GM21360 (cell line): ENCODE results near the gene DNAH5.
"Not testable (repeated sequence)": the region's sequence is repeated elsewhere in the genome, so short reads cannot be mapped to it uniquely, and the experiment has no call there.

Experiments used
- ATAC-seq: cut with Tn5 transposase; IDR thresholded peaks from one replicate; pipeline ENCODE4 v1.9.1; 2021; ENCODE audit warnings: mild to moderate bottlenecking, moderate library complexity; ENCODE audit not compliant: unreplicated experiment

DNAH5 gene

DNA sequence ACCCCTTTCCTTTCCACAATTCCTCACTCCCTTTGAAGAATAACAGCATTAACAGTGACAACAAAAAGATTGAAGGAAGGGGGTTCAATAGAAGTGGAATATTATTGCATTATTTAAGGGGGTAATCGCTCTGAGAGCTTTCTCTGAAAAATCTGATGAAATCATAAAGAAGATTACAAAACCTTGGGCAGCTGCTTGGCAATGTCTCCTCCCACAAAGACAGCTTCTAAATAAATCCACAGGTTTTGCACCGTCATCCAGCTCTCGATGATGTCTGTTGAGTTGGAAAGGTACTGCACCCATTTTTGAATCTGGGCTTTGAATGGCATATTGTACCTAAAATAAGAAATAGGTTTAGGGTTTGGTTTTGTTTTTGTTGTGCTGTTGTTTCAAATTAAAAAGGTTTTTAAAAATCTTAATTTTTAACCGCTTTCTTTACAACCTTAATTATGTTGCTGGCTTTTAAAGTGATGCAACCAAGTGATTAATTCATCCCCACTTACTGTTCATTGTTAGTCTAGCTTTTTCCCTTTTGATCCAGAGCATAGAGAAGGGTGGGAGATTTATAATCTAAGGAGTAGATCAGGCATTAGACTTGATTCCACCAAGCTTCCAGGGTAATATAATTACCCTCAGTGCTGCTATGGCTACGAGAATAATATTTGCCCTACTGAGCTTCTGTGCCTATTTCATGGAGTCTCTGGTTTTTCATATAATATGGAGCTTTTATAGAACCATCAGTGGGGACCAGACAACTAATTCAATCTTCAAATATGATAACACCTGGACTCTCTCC is 85.0 kb downstream of the DNAH5 start:
- no peak for ATAC-seq

DNA sequence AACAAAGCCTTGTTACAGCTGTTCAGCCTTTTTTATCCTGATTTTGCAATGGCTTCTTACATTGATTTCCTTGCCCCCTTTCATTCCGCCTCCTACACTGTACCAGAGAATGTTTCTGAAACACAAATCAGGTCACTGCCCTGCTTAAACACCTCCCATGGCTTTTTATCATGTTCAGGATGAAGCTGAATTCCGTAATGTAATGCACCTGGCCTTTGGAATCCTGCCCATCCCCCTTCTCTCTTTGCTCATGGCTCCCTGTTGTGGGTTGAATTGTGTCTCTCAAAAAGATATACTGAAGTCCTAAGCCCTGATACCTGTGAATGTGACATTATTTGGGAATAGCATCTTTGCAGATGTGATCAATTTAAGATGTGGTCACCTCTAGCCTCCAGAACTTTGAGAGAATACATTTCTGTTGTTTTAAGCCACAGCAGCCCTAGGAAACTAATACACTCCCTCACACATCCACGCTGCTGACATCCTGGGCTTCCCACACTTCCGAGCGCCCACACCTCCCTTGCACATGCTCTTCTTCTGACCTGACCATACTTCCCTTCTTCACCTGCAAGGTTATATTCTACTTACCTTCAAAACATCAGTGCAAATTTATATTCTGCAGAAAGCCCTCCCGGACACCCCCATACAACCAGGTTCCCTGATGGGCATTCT is 101.2 kb downstream of the DNAH5 start:
- no peak for ATAC-seq

DNA sequence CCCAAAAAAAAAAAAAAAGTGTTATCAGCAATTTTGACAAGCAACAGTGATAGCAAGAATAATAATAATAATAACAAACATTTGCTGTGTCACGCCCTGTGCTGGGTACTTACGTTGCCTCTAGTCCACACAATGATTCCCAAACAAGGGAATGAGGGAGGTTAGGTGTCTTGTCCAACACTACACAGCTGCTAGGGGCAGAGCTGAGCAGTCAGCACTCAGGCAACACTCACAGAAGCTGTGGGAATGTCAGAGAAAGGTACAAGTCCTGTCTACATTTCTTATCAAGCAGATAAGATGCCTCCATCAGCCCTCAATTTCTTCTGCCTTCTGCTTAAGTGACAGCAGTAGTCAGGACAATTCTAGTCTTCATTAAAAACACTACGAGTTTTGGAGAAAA is 111.0 kb downstream of the DNAH5 start:
- ATAC-seq: no peak

DNA sequence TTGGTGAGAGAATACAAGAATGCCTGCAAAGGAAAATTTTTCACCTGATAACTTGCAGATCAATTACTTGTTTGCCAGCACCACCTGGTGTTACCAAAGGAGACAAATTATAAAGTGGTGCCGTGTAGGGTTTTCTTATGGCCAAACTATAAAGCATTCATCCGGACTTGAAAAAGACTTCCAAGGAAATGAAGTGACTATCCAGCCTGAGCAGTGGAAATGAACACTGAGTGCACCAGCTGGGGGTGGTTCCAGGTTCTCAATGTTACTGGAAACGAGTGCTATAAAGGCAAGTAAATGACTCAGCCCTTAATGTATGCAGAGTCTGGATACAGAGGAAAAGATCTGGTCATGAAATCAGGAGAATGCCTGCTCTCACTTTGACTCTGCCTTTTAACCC is 113.1 kb downstream of the DNAH5 start:
- no peak for ATAC-seq

DNA sequence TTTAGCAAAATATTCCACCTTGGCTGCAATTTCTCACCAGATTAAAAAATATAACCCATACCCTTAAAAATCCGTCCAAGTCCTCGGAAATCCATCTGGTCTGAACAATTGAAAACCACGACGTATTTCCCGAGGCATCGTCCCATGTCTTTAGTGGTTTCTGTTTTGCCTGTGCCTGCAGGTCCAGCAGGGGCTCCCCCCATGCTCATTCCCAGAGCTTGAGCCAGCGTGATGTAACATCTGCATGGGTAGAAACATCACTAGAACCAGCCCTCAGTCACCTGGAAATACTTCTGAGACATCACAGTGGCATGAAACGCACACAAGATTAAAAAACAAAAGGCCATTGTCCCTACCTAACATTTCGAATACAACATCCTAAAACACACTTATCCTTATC is 114.0 kb downstream of the DNAH5 start:
- no peak for ATAC-seq

DNA sequence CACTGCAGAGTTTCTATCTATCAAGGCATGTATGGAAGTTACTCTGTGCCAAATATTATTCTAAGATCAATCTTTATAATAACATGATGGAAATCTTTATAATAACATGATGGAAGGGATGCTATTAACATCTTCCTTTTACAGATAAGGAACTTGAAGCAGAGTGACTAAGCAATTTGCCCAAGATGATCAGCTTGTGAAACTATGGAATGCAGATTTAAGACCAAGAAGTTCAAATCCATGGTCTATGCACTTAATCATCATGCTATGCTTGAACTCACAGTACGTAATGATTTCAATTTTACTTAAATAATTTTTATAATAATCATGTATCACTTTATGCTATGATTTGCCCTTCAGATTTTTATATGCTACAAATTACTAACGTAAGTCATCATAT is 123.1 kb downstream of the DNAH5 start:
- no peak for ATAC-seq

DNA sequence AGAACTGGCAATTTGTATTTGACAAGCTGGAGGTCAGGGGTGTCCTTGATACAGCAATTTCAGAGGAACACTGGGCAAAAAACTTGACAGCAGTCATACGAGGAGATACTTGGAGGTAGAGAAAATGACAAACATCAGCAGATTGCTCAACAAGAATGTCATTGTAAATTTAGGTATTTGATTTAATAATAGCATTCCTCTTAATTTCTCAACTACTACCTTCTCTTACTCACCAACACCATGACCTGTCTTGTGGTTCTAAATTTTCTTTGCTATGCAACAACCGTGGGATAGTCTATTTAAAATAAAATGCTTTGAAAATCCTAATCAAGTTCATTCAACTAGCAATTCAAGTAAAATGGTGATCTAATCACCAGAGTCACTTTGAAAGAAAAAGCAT is 128.4 kb downstream of the DNAH5 start:
- no peak for ATAC-seq

DNA sequence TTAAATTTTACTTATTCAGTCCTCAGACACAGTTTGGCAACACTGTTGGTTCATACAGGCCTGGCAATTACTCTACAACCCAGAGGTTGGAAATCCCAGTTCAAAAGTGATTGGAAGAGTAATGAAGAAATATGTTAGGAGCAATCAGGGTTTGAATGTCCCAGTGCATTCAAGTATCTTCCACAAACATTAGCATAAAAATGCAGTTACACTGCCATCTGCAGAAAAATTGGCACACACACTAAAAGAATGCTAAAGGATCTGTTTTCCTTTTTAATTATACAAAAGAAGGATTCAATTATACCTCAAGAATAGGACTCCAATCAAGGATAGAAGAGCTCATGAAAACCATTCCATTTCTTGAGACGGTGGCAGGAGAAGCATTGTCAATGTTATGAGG is 130.2 kb downstream of the DNAH5 start:
- no peak for ATAC-seq

DNA sequence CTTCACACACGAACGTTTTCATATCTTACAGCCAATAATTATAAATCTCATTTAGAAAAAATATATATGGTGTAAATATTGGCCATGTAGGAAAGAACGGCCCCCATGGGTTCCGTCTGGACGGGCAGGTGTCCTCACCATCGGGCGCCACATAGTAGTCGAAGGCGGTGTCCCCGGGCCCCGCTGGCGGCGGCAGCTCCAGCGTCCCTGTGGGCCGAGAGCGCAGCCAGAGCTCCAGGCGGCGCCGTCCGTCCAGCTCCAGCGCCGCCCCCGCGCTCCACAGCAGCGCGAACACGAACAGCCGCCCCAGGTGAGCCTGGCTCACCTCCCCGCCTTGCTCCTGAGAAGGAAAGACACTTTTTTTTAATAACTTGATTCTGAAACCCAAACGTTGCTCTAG is 134.6 kb downstream of the DNAH5 start:
- ATAC-seq: no peak

DNA sequence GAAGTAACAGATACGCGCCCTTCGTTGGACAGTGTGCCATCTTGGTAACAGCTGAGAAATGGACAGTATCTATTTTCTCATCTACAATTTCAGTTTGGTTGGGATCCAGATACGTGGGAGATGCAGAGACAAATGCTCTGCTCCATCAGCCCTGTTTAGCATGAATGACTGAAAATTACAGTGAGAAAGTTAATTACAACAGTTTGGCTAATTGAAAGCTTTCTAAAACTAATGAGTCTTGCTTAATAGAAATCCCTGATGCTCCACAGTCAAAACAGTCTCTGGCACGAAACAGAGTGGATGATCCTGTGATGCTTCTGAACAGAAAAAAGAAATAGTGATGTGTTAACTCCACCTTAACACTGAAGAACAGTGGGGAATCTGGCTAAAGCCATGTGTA is 140.2 kb downstream of the DNAH5 start:
- no peak for ATAC-seq

DNA sequence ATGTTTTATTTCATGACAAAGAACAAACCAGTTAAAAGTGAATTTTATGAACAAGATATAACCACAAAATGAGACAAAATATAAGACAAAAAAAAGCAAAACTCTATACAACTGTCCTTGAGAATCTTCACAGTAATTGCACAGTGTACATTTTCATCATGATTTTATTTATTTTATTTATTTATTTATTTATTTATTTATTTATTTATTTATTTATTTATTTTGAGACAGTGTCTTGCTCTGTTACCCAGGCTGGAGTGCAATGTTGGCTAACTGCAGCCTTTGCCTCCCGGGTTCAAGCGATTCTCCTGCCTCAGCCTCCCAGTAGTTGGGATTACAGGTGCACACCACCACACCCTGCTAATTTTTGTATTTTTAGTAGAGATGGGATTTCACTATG is 145.9 kb downstream of the DNAH5 start:
- ATAC-seq: not testable (repeated sequence)

DNA sequence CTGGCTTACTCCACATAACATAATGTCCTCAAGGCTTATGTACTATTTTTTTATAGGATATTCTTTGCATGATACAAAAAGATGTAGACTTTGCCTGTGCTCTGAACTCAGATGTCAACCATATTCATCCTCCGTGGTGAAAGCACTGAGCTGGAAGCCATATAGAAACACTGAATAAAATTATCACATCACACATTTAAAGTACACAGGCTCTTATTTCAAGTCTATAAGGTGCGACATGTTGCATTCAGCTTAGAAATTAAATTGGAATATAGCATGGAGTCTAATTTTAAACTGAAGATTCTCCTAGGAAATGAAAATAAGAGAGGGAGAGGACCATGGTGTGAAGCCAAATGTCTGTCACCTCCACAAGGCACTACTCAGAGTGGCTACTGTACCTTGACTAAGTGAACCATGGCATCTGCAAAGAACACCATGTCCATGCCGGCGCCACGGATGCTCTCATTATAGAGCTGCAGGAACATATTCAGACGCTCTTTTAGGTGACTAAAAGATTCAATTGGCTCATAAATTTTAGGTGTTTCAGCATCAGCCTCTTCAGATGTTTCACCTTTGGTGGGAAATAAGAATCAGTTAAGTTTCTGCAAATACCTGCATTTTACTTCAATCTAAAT is 158.6 kb downstream of the DNAH5 start:
- no peak for ATAC-seq

DNA sequence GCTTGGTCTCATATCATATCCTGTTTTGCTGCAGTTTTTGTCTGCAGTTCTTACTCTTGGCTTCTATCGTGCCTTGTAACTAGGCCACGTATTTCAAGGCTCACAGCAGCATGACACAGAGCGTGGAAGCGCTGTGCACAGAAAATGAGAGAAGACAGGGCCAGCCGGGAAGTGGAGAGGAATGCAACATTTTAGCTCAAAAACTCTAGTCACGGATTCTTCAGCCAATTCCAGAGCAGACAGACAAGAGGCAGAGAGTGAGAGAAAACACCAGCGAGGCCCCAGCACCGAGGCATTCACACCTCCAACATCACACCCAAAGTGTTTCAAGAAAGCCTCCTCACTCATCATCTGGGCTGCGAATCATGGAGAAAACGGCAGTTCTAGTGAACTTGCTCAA is 160.8 kb downstream of the DNAH5 start:
- no peak for ATAC-seq

DNA sequence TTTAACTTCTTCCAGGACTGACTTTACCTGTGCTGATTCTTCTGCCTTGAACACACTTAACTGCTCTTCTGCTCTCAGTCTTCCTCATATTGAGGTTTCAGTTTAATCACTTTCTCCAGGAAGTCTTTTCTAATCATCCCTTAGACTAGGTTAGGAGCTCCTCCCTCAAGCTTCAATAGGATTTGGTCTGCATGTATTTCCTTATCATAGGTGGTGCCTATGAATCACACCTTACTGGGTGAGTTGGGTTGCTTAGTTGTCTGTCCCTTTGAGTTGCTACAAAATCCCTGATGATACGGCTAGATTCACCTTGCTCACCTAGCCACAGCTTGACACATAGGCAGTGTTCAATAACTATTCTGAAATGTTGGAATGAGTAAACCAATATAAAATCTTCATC is 164.4 kb downstream of the DNAH5 start:
- ATAC-seq: no peak

DNA sequence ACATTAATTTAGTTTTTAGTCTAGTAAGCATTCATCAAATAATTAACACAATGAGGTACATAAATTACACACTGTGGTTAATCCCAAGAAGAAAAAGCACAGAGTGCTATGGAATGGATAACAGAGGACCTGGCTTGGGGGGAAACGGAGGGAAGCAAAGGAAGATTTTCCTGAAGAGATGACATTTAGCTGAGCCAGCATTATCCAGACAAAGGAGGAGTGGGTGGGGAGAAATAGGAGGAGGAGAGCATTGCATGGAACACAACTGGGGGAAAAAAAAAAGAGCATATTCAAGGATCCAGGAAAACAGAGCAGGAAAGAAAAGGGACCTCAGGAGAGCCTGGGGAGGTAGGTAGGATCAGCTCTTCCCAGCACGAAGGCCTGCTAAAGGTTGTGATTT is 170.8 kb downstream of the DNAH5 start:
- no peak for ATAC-seq

DNA sequence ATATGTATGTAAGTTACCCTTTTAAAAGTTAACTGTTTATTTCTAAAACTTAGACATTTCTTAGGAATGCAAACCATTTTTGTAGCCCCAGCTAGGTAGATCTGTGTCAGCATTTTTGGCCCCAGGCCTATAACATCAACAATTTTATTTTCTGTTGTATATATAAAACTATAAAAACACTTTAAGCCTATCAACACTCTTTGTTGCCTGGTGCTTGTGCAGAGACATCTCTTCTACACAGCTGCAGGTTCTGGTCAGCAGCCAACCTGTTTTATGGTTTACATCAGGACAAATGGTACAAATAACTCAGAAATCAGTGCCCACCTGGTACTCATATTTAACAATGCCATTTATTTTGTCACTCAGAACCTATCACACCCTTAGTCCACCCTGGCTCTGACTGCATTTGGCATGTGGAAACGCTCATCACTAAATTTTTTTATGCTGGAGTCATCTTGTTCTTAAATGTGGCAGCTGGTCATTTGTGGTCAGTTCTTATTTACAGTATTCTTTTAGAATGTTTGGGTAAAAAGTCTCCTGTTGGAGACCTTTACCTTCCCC is 173.4 kb downstream of the DNAH5 start:
- no peak for ATAC-seq

DNA sequence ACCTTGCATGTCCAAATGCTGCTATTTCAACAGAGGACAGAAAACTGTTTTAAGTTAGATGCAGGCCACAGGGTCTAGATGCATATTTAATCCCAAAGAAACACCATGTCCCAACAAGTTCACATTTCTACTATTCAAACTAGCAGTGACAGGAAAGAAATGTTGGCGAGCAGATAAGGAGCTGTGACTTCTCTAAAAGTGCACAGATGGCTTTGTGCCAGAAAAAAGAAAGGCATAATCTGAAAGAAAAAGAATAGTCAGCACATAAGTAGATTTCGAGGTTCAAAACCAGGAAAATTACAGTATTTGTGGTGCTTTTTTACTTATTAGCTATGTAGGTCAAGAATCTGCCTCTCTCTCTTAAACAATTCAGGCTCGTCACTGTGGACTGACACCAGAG is 178.3 kb downstream of the DNAH5 start:
- ATAC-seq: no peak

DNA sequence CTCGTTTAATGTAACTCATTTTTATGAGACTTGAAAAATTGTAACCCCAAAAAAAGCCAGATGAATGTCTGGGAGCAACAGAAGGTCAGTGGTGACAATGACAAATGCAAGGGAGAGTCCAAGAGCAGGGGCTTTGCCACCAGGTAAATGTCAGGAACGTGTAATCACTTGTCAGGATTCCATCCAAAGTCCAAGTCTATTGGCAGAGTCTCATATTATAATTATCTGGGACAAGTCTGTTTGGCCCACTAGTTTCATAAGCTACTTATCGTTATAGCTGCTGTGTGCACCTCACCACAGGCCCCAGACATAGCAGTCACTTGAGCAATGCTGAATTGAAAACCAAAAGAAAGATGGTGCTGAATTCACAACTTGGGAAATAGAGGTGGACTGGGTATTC is 180.8 kb downstream of the DNAH5 start:
- no peak for ATAC-seq

DNA sequence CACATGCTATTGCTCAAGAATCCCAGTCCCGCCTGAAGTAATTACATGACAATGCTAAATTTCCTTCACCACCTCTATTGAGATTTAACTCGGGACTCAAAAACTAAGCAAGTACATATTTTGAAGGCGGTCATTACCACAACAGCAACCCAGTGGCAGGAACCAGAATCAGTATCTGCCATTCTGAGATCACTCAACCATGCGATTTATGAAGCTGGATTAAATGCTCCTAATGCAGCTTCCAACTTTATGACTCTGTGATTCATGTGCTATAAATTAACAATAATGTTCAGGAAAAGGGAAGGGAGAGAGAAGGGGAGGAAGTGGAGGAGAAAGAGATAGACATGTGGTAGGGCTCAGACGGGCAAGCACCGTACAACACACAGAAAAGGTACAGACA is 194.7 kb downstream of the DNAH5 start:
- ATAC-seq: no peak

DNA sequence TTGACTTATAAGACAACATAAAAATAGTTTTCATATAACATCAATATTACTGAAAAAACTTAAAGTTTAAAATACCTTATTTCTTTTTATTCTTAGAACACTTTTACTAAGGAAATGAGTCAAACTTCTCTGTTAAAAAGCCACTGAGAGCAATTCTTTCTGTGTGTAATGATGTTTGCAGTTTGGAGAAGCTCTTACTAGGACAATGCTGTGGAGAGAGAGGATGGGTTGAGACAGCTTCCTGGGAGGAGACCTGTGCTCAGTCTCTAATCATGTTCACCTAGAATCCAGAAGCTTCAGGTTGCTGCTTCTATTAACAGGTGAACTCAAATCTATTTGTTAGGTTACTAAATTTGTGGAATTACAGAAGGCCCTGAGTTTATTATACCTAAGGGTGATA is 198.5 kb downstream of the DNAH5 start:
- ATAC-seq: no peak

DNA sequence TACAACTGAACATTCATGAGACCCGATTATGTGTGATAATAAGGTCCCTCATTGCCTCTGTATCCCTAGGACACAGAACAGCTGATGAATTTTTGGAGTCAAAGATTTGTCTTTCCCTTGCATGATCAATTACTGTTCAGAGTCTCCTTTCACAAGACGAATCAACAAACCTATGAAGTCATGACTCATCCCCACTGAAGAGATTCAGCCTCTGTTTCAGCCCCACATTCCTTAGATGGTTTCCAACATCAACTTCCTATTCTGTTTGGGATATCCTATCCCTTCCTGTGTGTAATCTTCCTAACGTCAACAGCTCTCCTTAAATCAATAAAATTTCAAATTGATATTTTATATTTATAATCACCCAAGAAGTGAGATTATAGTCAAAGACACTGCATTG is 199.0 kb downstream of the DNAH5 start:
- ATAC-seq: no peak

DNA sequence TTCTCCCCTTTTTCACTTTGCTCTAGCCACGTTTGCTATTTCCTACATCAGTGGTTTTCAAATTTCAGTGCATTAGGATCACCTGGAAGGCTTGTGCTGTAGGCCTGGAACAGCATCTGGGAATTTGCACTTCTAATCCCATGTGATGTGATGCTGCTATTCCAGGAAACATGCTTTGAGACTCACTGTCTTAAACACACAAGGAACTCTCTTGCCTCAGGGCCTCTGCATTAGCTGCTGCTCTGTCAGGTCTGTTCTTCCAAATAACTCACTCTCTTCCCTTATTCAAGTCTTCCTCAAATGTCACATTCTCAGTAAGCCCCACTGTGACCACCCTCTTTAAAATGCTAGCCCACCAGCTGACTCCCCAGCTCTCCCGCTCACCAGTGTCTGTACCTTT is 204.0 kb downstream of the DNAH5 start:
- no peak for ATAC-seq
